ENCODE measurements around the gene TACC3. TPM values are rescaled to one million over a fixed set of nuclear protein-coding genes. Genes with fewer than 3 reads are reported as not detected.
A peak's percentile ranks its signal among the peaks of the same experiment; 100 is the strongest.

TACC3 gene
- total RNA-seq, 1 donor from 2014 or later, result 159 TPM

DNA sequence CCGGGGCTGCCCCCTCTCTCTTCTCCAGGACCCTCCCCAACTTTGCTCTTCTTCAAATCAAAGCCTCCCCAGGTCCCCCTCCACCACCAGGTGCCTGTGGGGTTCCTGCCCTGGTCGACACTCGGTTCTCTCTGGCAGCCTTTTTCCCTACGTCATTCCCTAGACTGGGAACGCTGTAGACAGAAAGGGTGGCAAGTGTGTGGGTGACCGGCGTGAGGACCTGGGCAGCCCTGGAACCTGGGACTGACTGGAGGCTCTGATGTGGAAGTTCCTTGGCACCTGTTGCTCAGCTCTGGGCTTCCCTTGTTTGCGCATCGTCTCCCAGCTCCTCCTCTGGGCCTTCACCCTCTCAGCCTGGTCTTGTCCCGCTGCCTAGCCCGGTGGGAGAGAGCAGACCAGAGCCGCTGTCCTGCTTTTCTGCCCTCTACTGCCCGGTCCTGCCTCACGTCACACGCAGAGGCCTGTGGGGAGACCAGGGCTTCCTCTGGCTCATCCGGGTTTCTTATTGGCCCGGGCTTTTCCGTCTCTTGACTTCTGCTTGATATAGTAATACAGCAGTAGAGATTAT, 1.3 kb downstream of the TACC3 start:
- H3K27me3 Mint-ChIP-seq (ENCODE audit: low read depth), result no peaks in the 10 kb centered on the region
- H3K9me3 Mint-ChIP-seq, result no peaks in the 10 kb centered on the region
- TF ChIP-seq, protein P1, sequence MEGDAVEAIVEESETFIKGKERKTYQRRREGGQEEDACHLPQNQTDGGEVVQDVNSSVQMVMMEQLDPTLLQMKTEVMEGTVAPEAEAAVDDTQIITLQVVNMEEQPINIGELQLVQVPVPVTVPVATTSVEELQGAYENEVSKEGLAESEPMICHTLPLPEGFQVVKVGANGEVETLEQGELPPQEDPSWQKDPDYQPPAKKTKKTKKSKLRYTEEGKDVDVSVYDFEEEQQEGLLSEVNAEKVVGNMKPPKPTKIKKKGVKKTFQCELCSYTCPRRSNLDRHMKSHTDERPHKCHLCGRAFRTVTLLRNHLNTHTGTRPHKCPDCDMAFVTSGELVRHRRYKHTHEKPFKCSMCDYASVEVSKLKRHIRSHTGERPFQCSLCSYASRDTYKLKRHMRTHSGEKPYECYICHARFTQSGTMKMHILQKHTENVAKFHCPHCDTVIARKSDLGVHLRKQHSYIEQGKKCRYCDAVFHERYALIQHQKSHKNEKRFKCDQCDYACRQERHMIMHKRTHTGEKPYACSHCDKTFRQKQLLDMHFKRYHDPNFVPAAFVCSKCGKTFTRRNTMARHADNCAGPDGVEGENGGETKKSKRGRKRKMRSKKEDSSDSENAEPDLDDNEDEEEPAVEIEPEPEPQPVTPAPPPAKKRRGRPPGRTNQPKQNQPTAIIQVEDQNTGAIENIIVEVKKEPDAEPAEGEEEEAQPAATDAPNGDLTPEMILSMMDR (conservative IDR thresholded peaks at IDR 0.05), result no peak
- H3K27ac Mint-ChIP-seq (ENCODE audit: unreplicated experiment), result peak overlapping the region; percentile 96
- H3K36me3 Mint-ChIP-seq (ENCODE audit: low read depth), result peaks cover 11% of the 10 kb centered on the region
- no peak for DNase-seq (ENCODE audit: low read depth, low spot score)
- peak overlapping the region; percentile 98 for H3K4me3 Mint-ChIP-seq
- peaks cover 37% of the 10 kb centered on the region for H3K4me1 Mint-ChIP-seq

DNA sequence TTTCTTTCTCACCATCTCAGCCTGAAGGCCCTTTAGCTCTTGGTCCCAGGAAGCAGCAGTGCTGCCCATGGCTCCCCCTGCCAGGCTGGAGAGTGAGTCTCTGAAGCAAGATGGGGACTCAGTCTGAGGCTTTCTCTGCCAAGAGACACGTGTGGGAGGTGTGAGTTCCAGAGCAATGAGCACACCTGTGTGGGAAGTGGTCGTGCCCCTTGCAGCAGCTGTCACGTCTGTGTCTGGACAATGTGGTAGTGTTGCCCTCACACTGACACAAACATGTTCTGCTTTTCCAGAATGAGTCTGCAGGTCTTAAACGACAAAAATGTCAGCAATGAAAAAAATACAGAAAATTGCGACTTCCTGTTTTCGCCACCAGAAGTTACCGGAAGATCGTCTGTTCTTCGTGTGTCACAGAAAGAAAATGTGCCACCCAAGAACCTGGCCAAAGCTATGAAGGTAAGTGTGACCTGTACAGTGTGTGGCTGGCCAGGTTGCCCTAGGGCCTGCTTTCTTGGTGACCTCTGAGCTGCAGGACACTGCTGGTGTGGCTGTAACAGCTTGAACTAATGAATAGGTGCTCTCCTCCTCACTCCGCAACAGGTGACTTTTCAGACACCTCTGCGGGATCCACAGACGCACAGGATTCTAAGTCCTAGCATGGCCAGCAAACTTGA, 1.9 kb downstream of the TACC3 start:
- TF ChIP-seq, protein P1 (conservative IDR thresholded peaks at IDR 0.05), result no peak
- Mint-ChIP-seq H3K27ac (ENCODE audit: unreplicated experiment) (no peak overlapping the region), H3K36me3 (ENCODE audit: low read depth) (peaks cover 11% of the 10 kb centered on the region)

DNA sequence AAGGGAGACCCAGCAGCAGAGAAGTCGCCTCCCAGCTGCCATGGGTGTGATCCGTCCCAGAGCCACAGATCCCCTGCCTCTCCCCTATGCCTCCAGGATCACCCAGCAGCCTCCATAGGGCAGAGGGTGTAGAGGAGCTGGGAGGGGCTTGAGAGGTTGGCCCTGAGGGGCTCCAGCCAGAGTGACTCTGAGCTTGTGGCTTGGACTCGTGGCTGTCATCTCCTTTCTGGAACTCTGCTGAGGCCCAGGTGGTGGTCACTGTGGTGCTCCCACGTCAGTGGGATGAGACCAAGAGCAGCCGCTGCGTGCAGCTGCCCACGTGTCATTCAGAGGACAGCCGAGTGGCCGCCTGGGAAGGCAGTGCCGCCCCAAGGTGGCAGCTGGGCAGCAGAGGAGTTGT, 4.2 kb downstream of the TACC3 start:
- no peak for DNase-seq (ENCODE audit: low read depth, low spot score)
- TF ChIP-seq, protein P1 (conservative IDR thresholded peaks at IDR 0.05), result no peak

More for the DNA sequence above, 1.9 kb downstream of the TACC3 start:
- Mint-ChIP-seq H3K27me3 (ENCODE audit: low read depth) (no peaks in the 10 kb centered on the region), H3K9me3 (no peaks in the 10 kb centered on the region), H3K4me3 (peak overlapping the region; percentile 98), H3K4me1 (peaks cover 37% of the 10 kb centered on the region)
- no peak for DNase-seq (ENCODE audit: low read depth, low spot score)

DNA sequence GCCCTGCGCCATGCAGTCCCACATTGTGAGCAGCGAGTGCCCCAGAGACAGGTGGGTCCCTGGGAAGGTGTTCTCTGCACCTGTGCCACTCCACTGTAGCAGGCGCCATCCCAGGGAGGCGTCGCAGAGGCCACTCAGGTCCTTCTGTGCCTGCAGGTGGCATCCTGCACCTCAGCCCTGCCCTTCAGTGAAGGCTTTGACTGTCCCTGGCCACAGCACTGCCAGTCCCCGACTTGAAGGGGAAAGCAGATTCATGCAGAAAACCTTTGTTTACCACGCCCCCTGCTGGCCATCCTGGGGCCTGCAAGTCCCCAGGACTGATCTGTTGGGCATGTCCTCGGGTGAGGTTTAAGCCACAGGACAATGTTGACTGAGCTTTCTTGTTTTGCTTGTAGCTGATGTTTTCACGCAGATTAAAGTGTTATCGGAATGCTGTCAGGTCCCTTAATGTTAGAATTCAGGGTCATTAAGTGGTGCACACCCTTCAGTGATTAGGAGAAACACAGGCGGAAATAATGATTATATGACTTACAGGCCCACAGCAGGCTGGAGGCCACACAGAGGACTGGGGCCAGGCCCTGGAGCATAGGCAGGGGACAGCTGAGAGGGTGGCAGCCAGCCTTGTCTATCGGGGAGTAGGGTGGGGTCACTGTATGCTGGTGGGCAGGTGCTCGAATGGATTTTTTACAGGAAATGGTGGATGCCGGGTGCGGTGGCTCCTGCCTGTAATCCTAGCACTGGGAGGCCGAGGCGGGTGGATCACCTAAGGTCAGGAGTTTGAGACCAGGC, 5.0 kb downstream of the TACC3 start:
- DNase-seq (ENCODE audit: low read depth, low spot score), result peak; percentile 97
- Mint-ChIP-seq H3K4me3 (peak overlapping the region; percentile 73), H3K4me1 (peaks cover 26% of the 10 kb centered on the region), H3K27ac (ENCODE audit: unreplicated experiment) (peak overlapping the region; percentile 79), H3K36me3 (ENCODE audit: low read depth) (peaks cover 15% of the 10 kb centered on the region), H3K27me3 (ENCODE audit: low read depth) (no peaks in the 10 kb centered on the region), H3K9me3 (no peaks in the 10 kb centered on the region)
- TF ChIP-seq, protein P1 (conservative IDR thresholded peaks at IDR 0.05), result peak; percentile 99

More for the DNA sequence above, 4.2 kb downstream of the TACC3 start:
- no peaks in the 10 kb centered on the region for H3K9me3 Mint-ChIP-seq
- peaks cover 26% of the 10 kb centered on the region for H3K4me1 Mint-ChIP-seq
- no peaks in the 10 kb centered on the region for H3K27me3 Mint-ChIP-seq (ENCODE audit: low read depth)
- H3K27ac Mint-ChIP-seq (ENCODE audit: unreplicated experiment), result no peak overlapping the region
- H3K4me3 Mint-ChIP-seq, result peak overlapping the region; percentile 76
- H3K36me3 Mint-ChIP-seq (ENCODE audit: low read depth), result peaks cover 11% of the 10 kb centered on the region

DNA sequence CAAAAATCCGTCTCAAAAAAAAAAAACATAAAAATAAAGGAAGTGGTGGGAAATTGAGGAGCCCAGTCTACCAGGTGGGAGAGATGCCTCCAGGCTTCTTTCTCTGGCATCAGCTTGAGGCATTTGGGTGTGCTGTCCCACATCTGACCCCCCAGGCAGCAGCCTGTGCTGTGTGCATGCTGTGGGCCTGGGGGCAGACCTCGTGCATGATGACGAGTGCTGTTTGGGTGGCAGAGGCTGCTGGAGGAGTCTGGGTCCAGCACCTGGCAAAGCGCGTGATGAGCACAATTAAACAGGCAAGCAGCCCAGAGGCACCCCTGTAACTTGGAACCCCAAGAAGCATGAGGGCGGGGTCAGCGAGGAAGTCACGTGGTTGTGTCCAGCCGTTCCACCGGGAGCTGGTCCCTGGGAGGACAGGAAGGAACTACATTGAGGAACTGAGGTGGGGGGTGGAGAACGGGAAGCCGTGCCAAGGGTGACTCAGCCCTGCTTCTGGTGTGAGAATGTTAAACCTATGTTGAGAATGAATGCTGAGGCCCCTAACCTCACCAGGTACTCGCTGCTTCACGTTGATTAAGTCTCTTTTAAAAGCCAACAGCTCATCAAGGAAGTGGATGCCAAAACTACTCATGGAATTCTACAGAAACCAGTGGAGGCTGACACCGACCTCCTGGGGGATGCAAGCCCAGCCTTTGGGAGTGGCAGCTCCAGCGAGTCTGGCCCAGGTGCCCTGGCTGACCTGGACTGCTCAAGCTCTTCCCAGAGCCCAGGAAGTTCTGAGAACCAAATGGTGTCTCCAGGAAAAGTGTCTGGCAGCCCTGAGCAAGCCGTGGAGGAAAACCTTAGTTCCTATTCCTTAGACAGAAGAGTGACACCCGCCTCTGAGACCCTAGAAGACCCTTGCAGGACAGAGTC, 6.1 kb downstream of the TACC3 start:
- Mint-ChIP-seq H3K27me3 (ENCODE audit: low read depth) (no peaks in the 10 kb centered on the region), H3K4me1 (peaks cover 21% of the 10 kb centered on the region), H3K36me3 (ENCODE audit: low read depth) (peaks cover 15% of the 10 kb centered on the region), H3K4me3 (no peak overlapping the region), H3K27ac (ENCODE audit: unreplicated experiment) (no peak overlapping the region), H3K9me3 (no peaks in the 10 kb centered on the region)
- no peak for DNase-seq (ENCODE audit: low read depth, low spot score)
- TF ChIP-seq, protein P1 (conservative IDR thresholded peaks at IDR 0.05), result no peak

All from neural crest cell (in vitro differentiated cells).